HG03060 (cell line): ENCODE measurements around the gene COPS8.

ENCODE experiments used
- ATAC-seq: cut with Tn5 transposase; IDR thresholded peaks from one replicate; pipeline ENCODE4 v1.9.1; 2021; ENCODE audit warnings: low read depth, moderate number of reproducible peaks; ENCODE audit not compliant: unreplicated experiment

Gene COPS8

DNA sequence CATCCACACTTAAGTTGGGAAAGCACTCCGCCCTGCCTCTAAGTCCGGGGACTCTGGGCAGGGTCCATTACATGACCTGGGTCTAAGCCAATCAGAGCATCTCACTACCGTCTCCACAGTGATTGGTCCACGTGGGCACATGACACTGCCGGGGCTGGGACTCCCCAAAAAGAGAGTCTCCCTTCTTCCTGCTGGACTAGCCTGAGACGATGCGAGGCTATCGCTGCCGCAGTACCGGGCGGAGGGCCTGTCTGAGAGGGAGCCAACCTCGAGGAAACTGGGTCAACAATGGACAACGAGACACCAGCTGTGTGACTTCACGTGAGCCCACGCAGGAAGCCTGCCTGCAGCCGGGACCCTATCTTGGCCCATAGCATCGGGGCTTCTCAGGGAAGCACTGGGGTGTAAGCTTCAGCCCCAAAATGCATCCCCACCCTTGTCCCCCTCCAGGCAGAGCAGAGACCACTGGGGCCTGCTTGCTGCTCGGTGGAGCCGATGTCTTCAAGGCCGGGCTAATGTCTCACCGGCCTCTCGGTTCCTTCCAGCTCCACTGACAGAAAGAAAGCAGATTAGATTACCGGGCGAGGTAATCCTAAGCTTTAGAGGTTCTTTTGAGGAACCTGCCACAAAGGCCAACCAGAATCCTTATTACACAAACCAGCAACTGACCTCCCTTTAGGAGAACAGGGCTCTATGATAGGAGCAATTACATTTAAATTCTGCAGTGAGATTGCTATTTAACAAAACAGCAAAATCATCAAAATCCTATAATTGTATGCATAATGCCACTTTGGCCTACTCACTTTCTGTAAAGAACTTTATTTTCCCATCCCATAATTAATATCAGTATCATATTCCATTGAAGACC is 21.3 kb upstream of the COPS8 start:
- ATAC-seq, result no peak

DNA sequence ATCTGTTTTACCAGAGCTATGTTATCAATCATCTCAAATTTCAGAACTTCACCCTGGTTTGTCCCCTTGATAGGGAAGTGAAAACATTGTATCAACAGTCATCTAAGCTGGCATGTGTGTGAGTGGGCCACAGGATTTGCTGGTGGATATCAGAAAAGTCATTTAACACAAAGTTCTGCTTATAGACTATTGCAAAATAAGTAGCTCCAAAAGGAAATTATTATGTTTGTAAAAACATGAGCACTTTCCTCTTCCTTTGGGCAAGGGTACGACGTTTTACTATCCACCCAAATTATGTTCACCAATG is 20.7 kb upstream of the COPS8 start:
- ATAC-seq, result no peak

DNA sequence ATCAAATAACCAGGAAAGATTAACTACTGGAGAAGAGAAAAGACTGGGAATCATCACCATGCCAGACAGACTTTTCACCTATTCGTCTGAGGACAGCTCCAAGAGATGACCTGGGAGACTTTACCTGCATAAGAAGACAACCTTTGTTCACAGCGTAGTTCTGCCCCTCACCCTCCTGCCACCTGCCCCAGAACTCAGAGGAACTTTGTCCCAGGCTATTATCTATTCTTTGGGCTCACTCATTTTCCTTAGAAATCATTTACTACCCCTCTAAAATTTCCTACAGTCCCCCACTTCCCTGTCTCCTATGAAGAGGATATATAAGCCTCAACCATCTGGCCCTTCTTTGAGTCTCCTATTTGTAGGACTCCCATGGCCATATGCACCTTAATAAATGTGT is 19.3 kb upstream of the COPS8 start:
- no peak for ATAC-seq

DNA sequence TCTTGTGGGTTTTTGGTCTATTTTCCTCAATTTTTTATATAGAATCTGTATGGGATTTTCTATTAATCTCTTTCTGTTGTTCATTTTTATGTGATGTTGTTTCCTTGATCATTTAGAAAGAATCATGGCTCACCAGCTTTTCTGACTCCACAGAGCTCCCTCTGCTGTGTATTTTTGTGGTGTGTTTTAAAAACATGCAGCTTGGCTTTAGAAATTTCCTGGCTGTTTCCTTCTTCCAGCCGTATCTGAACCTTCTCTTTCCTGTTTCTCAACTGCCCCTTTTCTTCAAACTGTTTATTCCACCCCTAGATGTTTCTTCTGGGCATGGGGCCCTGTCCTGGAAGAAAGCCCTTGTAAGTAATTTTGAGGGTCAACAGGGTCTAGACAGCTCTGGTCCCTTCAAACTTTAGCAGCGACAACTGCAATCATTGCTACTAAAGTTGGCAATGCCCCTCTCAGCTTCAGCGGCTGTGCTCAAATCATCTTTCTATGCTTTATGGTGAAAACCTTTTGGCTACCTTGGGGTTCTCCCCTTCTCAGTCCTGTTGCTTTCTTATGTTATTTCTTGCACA is 17.6 kb upstream of the COPS8 start:
- ATAC-seq, result no peak

DNA sequence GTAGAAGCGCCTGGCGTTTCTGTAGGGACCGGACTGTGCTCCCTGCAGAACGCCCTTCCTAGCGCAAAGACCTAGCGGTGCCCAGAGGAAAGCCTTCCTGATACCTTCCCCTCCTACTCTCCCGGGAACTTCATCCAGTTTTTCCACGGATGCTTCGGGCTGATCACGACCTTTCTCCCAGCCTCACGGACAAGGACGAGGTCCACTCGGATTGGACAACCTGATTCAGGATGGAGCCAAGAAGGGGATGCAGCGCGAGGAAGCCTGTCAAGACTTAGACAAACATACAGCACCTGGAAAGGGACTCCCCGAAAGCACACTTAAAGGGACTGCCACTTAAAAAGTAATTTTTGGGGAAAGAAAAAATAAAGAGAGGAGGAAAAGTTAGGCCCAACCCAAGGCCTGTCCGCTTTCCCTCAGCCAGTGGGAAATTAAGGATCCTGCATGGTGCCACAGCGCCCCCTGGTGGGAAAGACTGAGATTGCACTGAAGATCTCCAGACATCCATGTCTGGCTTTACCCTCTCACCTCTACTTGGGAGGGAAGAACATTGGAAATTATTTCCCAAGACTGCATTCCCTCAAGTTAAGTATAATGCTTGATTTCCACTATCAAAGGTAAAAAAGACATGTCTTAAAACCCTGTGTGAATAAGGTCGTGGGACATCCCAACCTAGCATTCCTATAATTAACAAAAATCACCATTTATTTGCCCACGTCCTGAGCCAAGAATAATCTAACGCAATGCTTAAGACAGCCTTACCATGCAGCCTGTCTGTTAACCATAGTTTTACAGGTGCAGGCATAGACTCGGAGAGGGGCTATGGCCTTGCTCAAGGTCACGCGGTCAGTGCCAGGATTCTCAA is 13.4 kb upstream of the COPS8 start:
- ATAC-seq, result no peak

DNA sequence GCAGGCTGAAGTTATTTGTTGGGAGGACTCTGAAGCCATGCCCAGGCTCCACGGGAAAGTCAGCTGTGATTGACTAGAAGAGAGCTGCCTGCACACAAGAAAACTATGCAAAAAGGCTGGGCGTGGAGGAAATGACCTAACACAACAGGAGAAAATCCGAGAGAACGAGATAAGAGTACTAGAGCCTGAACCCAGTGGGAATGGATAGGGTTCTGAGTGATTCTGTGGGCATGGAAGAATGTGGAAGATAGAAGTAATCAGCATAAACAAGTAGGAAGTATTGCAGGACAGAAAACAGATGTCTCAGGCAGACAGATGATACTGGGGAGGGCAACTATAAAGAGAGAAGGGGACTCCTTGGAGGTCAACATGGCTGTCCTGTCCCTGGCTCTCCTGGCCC is 12.1 kb upstream of the COPS8 start:
- ATAC-seq, result no peak

DNA sequence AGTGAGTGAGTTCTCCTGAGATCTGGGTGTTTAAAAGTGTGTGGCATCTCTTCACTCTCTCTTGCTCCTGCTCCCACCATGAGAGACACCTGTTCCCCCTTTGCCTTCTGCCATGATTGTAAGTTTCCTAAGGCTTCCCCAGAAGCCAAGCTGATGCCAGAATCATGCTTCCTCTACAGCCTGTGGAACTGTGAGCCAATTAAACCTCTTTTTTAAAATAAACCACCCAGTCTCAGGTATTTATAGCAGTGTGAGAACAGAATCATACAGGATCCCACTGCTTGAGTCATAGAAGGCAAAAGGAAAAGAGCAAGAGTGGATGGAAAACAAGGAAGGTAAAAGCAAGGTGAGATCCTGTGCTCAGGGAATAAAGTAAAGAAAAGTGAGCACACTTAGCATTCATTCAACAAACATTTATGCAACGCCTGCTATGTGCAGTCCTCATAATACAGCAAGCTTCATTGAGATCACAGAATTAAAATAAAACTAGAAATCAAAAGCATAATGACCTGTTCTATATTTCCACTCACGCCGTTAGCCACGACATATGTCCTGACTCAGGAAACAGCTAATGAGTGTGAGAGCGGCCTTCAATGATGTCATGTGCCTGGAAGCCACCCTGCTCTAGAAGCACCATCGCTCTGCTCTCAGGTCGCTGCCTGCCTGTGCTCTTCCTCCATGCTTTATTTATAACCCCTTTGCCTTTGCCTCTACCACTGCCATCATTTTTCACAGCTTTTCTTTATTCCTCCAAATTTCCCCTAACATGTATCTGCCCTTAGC is 11.3 kb upstream of the COPS8 start:
- no peak for ATAC-seq

DNA sequence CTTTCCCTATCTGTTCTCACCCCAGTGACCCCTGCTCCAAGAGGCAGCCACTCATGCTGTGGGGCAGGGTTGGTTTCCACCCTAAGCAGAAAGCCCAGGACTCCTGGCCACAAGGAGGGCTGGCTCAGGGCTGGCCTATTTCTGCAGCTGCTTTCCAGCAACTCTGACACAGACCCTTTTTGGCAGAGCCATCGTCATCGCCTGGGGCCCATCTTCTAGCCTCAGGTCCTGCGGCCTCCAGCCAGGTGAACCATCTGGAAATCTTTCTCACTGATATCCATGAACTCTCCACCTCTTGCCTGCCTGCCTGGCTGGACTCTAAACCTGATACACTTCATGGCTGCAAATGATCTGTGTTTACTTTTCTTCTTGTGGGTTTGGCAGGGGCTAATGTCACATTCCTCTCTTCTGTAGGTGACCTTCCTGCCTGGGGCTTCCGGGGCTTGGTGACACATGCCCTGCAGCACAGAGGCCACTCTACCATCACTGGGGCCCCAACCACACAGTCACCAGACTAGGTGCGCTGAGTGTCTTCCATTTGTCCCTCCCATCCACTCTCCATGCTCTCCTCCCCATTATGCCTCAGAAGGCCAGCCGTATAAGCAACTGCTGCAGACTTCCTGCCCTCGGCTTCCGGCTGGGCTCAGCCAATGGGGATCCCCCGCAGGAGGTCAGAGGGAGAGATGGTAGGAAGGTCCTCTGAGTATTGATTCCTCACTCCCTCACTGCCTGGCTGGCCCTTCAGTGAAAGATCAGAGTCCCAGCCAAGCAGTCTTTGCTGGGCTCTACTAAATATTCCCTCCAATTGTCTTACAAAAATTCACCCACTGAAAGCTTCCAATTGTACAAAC is 9.7 kb upstream of the COPS8 start:
- ATAC-seq, result no peak

DNA sequence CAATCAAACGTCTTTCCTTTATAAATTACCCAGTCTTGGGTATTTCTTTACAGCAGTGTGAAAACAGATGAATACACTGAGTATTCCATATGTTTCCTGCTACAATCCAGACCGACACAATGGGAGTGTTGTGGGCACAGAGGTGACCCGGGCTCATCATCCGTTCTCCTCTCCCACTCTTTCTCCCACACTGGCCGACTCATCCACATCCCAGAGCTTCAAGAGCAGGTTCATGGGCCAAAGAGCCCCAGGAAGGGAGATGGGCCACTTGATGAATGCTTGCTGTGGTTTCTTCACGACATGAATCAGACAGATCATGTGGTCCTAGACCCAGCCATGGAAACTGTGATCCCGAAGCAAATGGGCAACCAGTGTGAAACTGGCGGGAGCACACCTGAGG is 4.1 kb upstream of the COPS8 start:
- ATAC-seq, result no peak

DNA sequence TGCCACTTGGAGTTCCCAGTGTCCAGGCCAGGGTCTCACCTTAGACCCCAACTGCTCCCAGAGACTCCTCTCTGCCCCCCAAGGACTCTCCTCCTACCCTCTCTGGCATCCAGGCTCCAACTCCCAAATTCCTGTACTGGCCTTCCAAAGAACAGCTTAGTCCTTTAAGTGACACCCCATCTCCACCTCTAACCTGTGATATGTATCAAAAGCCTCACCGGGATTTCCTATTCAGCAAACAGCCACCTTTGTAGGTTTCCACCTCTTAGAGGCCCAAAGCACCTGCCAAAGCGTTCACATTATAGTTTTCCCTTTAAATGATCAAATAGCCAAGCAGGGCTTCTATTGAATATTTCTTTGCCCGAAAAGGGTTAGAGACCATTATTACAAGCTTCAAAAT is 2.7 kb upstream of the COPS8 start:
- no peak for ATAC-seq

DNA sequence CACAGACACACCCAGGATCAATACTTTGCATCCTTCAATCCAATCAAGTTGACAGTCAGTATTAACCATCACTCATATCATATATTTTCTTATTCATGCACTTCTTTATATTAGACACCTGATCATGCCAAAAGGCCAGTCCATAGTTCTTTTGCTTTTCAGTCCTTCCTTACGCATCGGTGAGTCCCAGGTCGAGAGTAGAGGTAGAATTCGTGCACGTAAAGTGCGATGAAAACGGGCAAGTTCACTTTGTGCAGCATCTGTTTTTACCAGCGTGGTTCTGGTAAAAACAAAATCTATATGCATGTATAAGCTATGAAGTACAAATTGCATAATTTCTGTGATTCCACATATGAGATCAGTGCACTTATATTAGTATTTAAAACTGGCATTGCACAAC is 1.2 kb upstream of the COPS8 start:
- ATAC-seq, result no peak

DNA sequence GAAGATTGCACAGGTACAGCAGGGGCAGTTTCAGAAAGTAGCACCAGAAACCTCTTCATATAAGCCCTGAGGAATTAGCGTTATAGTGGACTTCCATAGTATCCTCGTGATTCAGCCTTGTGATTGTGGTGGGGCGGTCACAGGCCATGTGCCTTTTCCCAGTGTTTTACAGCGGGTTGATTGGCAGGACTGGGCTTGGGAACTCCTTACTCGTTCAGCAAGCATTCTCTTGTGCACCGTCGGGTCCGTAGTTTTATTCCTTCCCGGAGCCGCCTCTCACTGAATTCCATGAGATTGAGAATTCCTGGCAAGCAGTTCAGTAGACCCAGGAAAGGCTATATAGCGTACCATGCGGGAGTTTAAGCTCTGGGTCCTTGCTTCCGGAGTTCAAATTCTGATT is 5.2 kb downstream of the COPS8 start:
- ATAC-seq, result no peak

DNA sequence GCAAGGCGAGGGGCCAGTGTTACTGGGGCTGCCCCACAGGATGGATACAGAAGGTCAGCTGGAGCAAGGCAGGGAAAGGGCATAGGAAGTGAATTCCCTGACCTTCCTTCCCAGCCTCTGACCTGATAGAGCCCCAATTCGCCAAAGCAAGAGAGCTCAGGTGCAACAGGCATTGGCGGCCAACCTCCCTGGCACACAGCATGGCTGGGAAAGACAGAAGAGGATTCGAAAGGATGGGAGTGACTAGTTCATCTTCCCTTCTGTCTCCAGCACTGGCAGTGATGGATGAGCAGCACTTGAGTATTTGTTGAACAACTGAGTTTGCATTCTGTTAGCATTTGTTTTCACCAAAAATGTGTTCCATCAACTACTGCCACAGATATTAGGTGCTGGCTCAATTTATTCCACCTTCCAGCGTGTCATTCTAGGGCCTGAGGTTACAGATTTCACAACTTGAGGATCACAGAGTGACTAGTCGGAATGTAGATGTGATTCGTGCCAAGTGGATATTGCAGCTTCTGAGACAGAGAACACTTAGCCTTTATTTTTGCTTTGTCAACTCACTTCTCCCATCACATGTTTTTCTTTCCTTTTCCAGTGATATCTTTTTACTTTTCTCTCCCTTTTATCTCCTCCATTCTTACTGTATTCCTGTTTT is 6.2 kb downstream of the COPS8 start:
- ATAC-seq, result no peak

DNA sequence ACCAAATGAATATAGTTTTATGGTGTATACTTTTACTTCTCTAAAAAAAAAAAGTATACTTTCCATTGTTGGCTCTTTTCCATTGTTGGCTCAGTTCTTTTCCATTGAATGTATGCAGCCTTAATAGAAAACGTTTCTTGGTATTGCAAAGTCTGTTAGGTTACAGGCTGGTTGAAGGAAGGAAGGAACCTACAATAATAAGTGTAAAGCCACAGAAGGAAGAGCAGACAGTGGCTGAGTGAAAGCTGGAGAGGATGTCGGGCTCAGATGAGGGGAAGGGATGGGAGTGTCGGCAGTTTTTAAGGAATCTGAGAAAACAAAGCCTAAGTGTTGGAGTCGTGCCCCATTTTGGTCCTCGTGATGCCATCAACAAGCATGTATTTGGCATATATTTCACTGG is 6.8 kb downstream of the COPS8 start:
- ATAC-seq, result no peak

DNA sequence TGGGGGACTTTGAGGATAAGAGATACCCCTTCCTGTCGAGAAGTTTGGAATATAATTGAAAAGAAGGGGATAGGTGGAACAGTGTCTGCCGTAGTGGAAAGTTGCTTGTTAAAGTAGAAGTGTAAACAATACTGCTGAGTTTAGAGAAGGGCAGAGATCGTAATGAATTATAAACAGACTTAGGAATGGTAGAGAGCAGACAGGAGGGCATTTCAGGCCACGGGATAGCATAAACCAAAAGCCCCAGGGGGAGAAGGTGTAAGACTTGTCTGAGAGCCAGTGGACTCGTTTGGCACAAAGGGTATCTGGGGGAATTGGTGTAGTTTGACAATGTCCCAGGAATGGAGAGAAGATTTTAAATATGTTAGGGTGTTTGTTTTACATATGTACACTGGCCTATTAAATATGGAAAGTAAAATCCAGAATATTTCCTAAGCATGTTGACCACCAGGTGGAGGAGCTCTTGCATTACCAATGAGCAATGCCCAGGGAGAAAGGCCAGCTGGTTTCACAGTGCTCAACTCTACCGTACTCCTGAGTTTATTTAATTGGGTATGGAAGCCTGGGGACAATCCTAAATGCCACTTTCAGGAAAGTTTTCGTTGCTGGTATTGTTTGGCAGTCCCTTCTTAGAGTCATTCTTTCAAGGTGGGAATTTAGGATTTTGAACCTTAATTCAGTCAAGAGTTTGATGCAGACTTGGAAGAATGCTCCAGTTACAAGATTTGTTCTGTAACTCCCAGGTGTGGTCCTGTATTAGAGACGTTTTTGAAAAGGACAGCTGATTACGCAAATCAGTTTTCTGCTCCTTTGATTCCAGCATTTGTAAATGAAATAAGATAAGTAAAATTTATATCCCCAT is 7.5 kb downstream of the COPS8 start:
- no peak for ATAC-seq

DNA sequence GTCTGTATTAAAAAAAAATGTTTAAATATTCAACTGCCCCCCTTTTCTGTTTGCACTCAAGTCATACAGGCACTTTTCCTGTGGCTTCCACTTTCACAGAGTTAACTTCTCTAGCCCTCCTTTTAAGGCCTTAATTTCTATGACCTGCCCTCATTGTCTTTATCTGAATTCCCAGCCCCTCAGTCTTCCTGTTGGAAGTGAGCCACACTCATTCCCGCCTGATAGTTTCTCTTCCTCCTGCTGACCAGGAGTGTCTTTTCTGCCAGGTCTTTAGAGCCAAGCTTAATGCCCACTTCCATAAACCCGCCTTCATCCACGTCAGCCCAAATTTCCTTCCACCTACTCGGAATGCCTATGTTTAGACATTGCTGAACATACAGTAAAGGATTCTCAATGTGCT is 10.5 kb downstream of the COPS8 start:
- ATAC-seq, result no peak

DNA sequence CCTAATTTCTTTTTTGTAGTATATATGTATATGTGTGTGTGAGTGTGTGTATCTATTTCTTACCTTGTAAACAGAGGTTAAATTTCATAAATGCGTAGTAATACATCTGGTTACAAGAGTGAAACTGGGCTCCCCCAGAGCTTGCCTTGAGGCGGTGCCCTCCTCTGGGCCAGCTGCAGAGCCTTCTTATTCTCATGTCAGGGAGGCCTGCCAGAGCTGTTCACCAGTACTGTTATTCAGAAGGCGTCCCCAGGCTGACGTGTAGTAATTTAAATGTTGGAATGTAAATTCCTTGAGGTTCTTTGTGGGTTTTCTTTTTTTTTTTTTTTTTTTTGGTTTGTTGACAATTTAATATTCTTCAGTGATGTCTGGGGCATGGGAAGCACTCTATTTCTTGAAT is 11.2 kb downstream of the COPS8 start:
- ATAC-seq, result no peak

DNA sequence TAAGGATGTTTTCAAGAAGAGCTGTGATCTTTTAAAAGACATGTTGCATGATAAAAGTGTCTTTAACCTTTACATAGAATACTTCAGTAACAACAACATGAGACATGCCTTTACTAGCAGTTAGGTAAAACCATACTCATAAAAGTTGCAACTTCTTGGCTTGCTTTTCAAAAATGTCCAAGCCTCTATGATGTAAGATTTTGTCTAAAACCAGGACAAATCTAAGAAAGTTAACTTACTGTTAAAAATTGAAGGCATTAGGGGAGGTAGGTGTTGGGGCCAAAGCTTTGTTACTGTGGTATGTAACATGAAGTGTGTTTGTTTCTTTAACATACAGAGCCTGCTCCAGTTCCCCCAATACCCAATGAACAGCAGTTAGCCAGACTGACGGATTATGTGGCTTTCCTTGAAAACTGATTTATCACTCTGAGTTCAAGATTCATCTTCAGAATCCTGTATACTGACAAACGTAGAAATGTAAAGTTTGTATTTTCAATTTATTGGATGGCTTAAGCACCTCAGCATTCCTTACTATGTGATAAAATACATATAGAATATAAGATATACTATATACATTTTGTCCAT is 11.7 kb downstream of the COPS8 start:
- no peak for ATAC-seq
